Tibial artery (tissue), 4 donors: ENCODE data around the gene SETDB1.

Experiments used
- DNase-seq, 2 donors: peaks; one replicate each; pipeline ENCODE4 v3.0.0-alpha.2; 2019
- H3K27ac ChIP-seq, 2 donors: fragments of 200-600 bp; sonication (generic) in 1 of 2; 1 replicate in 1 of 2; 2 replicates in 1 of 2; pipeline ENCODE4 v1.5.1; 2018 to 2019; ENCODE audit warnings: mild to moderate bottlenecking in 1 of 2
- H3K27me3 ChIP-seq, 2 donors: fragments of 200-600 bp; sonication (generic) in 1 of 2; one replicate each; pipeline versions ENCODE4 v1.5.1 to v1.6.0; 2016 to 2019
- H3K36me3 ChIP-seq, 3 donors: fragments of 200-600 bp; sonication (generic) in 2 of 3; one replicate each; pipeline ENCODE4 v1.5.1; 2016 to 2019; ENCODE audit warnings: mild to moderate bottlenecking in 2 of 3
- H3K4me1 ChIP-seq, 4 donors: fragments of 200-600 bp; sonication (generic) in 2 of 4; 1 replicate in 3 of 4; 2 replicates in 1 of 4; pipeline ENCODE4 v1.5.1; 2016 to 2019
- H3K4me3 ChIP-seq, 2 donors: fragments of 200-600 bp; sonication (generic) in 1 of 2; 1 replicate in 1 of 2; 2 replicates in 1 of 2; pipeline ENCODE4 v1.5.1; 2018 to 2019; ENCODE audit warnings: mild to moderate bottlenecking in 2 of 2
- H3K9me3 ChIP-seq, 3 donors: fragments of 200-600 bp; sonication (generic) in 1 of 3; one replicate each; pipeline ENCODE4 v1.5.1; 2016 to 2019
- intact Hi-C: fragments of 100-400 bp; cut with DNase I; formaldehyde crosslinking; loops from one replicate; pipeline ENCODE4 v1.15.0; 2023; ENCODE audit warnings: low total_unique reads
- TF ChIP-seq, protein P1 (sequence below), 2 experiments: fragments of 200-600 bp in 1 of 2; fragments of 450-650 bp in 1 of 2; IDR thresholded peaks; one replicate each; pipeline ENCODE4 v1.5.1; 2017 to 2019; ENCODE audit warnings: antibody characterized with exemption in 2 of 2, mild to moderate bottlenecking in 1 of 2, moderate library complexity in 1 of 2

SETDB1 gene

DNA sequence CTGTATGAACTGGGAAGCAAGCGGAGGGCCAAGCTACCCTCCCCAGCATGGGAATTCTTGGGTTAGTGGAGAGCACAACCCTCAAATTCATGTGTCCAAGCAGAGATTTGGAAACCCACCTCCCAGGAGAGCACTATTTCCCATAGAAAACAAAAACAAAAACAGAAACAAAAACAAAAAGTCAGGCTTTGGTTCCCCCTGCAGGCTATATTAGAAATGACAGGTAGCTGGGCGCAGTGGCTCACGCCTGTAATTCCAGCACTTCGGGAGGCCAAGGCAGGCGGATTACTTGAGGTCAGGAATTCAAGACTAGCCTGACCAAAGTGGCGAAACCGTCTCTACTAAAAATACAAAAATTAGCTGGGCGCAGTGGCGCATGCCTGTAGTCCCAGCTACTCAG, 69.7 kb downstream of the SETDB1 start:
- intact Hi-C loops = no loop called here
- H3K27me3 ChIP-seq = no peaks in the 10 kb centered on the region
- H3K27ac ChIP-seq = peak overlapping the region in 1 of 2 donors; percentile 27
- no peak overlapping the region for H3K4me3 ChIP-seq
- no peaks in the 10 kb centered on the region for H3K9me3 ChIP-seq
- peaks cover 0 to 4% (median 0%) of the 10 kb centered on the region in 4 donors for H3K4me1 ChIP-seq
- DNase-seq = peak in 1 of 2 donors; percentile 63
- peaks cover 19 to 42% (median 37%) of the 10 kb centered on the region in 3 donors for H3K36me3 ChIP-seq
- TF ChIP-seq, protein P1, sequence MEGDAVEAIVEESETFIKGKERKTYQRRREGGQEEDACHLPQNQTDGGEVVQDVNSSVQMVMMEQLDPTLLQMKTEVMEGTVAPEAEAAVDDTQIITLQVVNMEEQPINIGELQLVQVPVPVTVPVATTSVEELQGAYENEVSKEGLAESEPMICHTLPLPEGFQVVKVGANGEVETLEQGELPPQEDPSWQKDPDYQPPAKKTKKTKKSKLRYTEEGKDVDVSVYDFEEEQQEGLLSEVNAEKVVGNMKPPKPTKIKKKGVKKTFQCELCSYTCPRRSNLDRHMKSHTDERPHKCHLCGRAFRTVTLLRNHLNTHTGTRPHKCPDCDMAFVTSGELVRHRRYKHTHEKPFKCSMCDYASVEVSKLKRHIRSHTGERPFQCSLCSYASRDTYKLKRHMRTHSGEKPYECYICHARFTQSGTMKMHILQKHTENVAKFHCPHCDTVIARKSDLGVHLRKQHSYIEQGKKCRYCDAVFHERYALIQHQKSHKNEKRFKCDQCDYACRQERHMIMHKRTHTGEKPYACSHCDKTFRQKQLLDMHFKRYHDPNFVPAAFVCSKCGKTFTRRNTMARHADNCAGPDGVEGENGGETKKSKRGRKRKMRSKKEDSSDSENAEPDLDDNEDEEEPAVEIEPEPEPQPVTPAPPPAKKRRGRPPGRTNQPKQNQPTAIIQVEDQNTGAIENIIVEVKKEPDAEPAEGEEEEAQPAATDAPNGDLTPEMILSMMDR (IDR thresholded peaks at IDR 0.05) = peak; percentile 80 to 83

DNA sequence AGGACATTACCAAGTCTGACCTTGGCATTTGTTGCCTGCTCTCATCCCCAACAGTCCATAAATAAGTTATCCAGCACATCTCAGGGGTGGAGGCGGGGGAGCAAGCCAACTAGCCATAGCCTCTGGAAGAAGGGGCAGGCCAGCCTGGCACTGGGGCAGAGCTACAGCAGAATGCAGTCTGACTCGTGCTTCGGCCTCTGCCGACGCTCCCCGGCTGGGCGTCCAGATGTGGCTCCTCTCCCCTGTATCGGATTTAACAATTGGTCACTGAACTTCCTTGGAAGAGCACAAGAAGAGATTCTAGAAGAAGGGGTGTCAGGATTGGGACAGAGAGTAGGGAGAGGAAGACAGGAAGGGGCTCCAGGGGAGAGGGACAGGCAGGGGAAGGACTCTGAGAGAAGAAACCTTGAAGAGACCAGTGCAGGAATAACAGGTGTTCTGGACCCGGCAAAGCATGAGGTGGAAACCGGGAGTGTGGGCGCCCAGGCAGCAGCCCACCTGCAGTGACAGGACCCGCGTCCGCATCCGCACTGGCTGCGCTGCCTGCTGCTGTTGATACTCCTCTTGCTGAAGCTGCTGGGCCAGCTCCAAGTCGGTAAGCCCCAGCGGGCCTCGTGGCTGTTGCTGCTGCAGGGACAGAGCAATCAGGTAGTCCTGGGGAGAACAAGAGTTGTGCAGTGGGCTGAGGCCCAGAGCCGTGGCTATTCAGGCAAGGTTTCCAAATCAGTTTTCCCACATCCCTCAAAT, 71.1 kb downstream of the SETDB1 start:
- TF ChIP-seq, protein P1 (IDR thresholded peaks at IDR 0.05) = no peak
- Histone ChIP-seq H3K4me1 (peaks cover 0 to 6% (median 3%) of the 10 kb centered on the region in 4 donors), H3K27me3 (no peaks in the 10 kb centered on the region), H3K36me3 (peaks cover 19 to 56% (median 51%) of the 10 kb centered on the region in 3 donors), H3K27ac (no peak overlapping the region), H3K9me3 (no peaks in the 10 kb centered on the region), H3K4me3 (no peak overlapping the region)
- intact Hi-C loops = no loop called here
- DNase-seq = no peak

DNA sequence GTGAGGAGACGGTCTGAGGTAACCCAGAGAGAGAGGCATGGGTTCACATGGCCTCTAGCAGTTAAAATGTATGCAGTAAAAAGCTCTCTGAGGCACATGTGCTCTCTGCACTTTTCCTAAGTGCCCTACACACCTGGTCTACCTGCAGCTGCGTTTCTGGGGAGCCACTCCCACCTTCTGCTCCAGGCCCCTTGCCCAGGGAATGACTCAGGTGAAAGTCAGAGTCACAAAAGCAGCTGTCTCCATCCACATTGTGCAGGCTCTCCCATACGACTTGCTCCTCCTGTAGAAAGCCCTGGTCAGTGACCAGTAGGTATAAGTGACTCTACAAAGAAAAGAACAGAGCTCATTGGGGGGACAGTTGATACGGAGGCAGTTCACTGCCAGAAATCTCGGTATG, 71.8 kb downstream of the SETDB1 start:
- Histone ChIP-seq H3K4me3 (no peak overlapping the region), H3K9me3 (no peaks in the 10 kb centered on the region), H3K27ac (no peak overlapping the region), H3K27me3 (no peaks in the 10 kb centered on the region), H3K36me3 (peaks cover 19 to 58% (median 53%) of the 10 kb centered on the region in 3 donors), H3K4me1 (peaks cover 0 to 10% (median 3%) of the 10 kb centered on the region in 4 donors)
- intact Hi-C loops = no loop called here
- DNase-seq = no peak
- TF ChIP-seq, protein P1 (IDR thresholded peaks at IDR 0.05) = no peak

DNA sequence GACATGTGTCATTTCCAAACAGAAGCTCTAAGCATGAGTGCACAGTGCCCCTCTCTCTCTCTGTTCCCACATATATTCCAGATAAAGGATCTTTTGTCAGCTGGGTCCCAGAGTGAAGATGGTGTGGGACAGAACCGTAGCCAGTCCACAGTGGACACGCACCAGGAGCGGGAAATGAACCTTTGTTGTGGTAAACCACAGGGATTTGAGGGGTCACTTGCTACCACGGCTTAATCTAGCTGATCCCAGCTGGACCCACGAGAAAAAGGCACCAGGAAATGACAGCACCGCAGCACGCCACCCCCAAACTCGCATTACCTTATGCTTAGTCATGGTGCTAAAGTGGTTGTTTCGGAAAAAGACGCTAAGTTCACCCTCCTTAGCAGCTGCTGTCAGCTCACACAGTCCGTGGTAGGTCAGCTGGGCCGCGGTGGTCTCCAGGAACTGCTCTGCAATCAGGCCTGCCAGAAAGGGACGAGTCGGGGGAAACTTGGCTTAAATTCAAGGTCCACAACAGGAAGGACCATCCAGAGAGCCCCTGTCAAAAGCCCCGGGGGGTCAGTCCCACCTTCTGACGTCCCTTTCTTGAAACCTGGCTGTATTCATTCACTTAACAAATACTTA, 73.0 kb downstream of the SETDB1 start:
- no peak for DNase-seq
- Histone ChIP-seq H3K4me3 (no peak overlapping the region), H3K27ac (no peak overlapping the region), H3K36me3 (peaks cover 19 to 58% (median 53%) of the 10 kb centered on the region in 3 donors), H3K9me3 (no peaks in the 10 kb centered on the region), H3K4me1 (peaks cover 0 to 22% (median 13%) of the 10 kb centered on the region in 4 donors), H3K27me3 (no peaks in the 10 kb centered on the region)
- TF ChIP-seq, protein P1 (IDR thresholded peaks at IDR 0.05) = no peak
- intact Hi-C loops = no loop called here

DNA sequence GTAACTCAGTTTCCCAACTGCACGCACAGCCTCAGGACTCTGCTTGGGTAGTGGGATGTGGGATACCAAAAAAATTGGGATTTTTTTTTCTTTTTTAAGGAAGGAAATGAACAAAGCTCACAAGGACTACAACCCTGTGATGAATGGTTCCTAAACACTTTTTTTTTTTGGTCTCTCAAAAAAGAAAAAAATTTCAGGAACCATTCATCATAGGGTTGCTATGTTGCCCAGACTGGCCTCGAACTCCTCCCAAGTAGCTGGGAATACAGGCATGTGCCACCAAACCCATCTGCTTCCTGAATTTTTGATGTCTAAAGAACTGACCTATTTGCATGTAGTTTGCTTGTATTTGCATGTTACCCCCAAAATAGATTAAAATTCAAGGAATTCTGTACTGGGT, 73.8 kb downstream of the SETDB1 start:
- no peaks in the 10 kb centered on the region for H3K9me3 ChIP-seq
- no peak for DNase-seq
- peaks cover 0 to 30% (median 20%) of the 10 kb centered on the region in 4 donors for H3K4me1 ChIP-seq
- TF ChIP-seq, protein P1 (IDR thresholded peaks at IDR 0.05) = no peak
- H3K27me3 ChIP-seq = no peaks in the 10 kb centered on the region
- intact Hi-C loops = loop anchor here (10.0 kb wide), 1 partner anchor 445 kb away; no protein-coding TSS in a partner anchor
- no peak overlapping the region for H3K4me3 ChIP-seq
- H3K27ac ChIP-seq = no peak overlapping the region
- H3K36me3 ChIP-seq = peaks cover 19 to 58% (median 53%) of the 10 kb centered on the region in 3 donors
